Measurements from ENCODE around the gene USP21. TPM values are rescaled to one million over a fixed set of nuclear protein-coding genes. Genes with fewer than 3 reads are reported as not detected.

The USP21 gene, protein sequence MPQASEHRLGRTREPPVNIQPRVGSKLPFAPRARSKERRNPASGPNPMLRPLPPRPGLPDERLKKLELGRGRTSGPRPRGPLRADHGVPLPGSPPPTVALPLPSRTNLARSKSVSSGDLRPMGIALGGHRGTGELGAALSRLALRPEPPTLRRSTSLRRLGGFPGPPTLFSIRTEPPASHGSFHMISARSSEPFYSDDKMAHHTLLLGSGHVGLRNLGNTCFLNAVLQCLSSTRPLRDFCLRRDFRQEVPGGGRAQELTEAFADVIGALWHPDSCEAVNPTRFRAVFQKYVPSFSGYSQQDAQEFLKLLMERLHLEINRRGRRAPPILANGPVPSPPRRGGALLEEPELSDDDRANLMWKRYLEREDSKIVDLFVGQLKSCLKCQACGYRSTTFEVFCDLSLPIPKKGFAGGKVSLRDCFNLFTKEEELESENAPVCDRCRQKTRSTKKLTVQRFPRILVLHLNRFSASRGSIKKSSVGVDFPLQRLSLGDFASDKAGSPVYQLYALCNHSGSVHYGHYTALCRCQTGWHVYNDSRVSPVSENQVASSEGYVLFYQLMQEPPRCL
- polyA plus RNA-seq = 18.3 and 20.2 TPM in 2 replicates
- 19.2 and 19.7 TPM in 2 replicates for polyA minus RNA-seq

DNA sequence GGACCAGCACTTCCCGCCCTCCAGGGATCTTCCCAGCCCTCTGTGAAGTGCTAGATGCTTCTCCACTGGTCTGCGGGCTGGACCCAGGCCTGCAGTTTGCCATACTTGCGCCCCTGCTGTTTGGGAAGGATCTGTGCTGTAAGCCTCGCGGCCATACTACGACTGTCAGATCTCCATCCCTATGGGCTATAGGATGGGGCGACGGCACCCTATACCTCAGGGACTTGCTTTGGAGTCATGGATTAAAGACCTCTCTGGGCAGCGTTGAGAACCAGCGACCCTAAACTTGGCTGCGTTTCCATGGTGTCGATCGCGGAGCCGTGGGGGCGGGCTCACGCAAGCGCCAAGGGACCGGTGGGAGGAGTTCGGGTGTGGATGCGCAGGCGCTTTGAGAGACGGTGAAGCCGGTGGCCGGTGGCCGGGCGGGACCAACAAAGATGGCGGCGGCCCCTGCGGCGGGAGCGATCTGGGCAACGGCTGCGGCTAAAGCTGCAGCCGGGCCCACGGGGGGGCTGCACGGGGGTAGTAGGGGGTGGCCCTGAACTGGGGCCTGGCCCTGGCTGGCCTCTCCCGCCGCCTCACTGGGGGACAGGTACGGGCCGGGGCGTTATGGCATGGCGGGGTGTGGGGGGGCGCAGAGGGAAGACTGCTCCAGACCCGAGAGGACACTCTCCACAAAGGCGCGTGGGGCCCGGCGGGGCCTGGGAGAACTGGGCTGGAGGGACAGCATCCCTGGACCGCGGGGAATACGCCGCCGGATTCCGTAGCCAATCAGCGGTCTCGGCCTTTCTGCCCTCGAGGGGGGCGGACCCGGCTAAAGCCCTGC is at the start of gene USP21:
USP21 (plus strand) TSS at position 414 of the 826 bp plus-strand sequence. CDS start 1,141 bp downstream, outside the sequence.
- peak within 1 kb of the TSS; percentile 87 for H3K27ac ChIP-seq (ENCODE audit: low read length)
- no peaks in the 10 kb centered on the region for H3K36me3 ChIP-seq (ENCODE audit: insufficient read depth, low read length)
- H4K20me1 ChIP-seq (ENCODE audit: insufficient read depth) = no peaks in the 10 kb centered on the region
- peaks cover 11% of the 10 kb centered on the region for H3K79me2 ChIP-seq (replicated peaks; ENCODE audit: insufficient read depth, low read length)
- peak within 1 kb of the TSS; percentile 97 for H3K9ac ChIP-seq (ENCODE audit: low read length)
- peak within 1 kb of the TSS; percentile 98 for H3K4me3 ChIP-seq (ENCODE audit: low read length)
- TF ChIP-seq TAF1 (IDR thresholded peaks at IDR 0.05; ENCODE audit: low read depth) (peak; percentile 98), POLR2AphosphoS5 (IDR thresholded peaks at IDR 0.05) (peak; percentile 89), RAD21 (conservative IDR thresholded peaks at IDR 0.05) (no peak), SMC3 (conservative IDR thresholded peaks at IDR 0.05; ENCODE audit: poor library complexity) (no peak), EP300 (conservative IDR thresholded peaks at IDR 0.05; ENCODE audit: poor library complexity, severe bottlenecking) (peak; percentile 3), EZH2 (IDR thresholded peaks at IDR 0.05; ENCODE audit: borderline replicate concordance, insufficient read depth, low read length, poor library complexity, severe bottlenecking) (no peak), MXI1 (conservative IDR thresholded peaks at IDR 0.05; ENCODE audit: poor library complexity, severe bottlenecking) (peak; percentile 58)
- TF ChIP-seq, protein P1, sequence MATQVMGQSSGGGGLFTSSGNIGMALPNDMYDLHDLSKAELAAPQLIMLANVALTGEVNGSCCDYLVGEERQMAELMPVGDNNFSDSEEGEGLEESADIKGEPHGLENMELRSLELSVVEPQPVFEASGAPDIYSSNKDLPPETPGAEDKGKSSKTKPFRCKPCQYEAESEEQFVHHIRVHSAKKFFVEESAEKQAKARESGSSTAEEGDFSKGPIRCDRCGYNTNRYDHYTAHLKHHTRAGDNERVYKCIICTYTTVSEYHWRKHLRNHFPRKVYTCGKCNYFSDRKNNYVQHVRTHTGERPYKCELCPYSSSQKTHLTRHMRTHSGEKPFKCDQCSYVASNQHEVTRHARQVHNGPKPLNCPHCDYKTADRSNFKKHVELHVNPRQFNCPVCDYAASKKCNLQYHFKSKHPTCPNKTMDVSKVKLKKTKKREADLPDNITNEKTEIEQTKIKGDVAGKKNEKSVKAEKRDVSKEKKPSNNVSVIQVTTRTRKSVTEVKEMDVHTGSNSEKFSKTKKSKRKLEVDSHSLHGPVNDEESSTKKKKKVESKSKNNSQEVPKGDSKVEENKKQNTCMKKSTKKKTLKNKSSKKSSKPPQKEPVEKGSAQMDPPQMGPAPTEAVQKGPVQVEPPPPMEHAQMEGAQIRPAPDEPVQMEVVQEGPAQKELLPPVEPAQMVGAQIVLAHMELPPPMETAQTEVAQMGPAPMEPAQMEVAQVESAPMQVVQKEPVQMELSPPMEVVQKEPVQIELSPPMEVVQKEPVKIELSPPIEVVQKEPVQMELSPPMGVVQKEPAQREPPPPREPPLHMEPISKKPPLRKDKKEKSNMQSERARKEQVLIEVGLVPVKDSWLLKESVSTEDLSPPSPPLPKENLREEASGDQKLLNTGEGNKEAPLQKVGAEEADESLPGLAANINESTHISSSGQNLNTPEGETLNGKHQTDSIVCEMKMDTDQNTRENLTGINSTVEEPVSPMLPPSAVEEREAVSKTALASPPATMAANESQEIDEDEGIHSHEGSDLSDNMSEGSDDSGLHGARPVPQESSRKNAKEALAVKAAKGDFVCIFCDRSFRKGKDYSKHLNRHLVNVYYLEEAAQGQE (IDR thresholded peaks at IDR 0.05; ENCODE audit: borderline replicate concordance) = peak; percentile 90
- TF ChIP-seq, protein P2, sequence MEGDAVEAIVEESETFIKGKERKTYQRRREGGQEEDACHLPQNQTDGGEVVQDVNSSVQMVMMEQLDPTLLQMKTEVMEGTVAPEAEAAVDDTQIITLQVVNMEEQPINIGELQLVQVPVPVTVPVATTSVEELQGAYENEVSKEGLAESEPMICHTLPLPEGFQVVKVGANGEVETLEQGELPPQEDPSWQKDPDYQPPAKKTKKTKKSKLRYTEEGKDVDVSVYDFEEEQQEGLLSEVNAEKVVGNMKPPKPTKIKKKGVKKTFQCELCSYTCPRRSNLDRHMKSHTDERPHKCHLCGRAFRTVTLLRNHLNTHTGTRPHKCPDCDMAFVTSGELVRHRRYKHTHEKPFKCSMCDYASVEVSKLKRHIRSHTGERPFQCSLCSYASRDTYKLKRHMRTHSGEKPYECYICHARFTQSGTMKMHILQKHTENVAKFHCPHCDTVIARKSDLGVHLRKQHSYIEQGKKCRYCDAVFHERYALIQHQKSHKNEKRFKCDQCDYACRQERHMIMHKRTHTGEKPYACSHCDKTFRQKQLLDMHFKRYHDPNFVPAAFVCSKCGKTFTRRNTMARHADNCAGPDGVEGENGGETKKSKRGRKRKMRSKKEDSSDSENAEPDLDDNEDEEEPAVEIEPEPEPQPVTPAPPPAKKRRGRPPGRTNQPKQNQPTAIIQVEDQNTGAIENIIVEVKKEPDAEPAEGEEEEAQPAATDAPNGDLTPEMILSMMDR (IDR thresholded peaks at IDR 0.05; ENCODE audit: poor library complexity, severe bottlenecking) = peak; percentile 55
- peak within 1 kb of the TSS; percentile 98 for H3K4me2 ChIP-seq (ENCODE audit: low read length)
- H2AFZ ChIP-seq (ENCODE audit: low read depth, low read length) = peak within 1 kb of the TSS; percentile 93
- no peaks in the 10 kb centered on the region for H3K9me2 ChIP-seq (ENCODE audit: insufficient read depth, low read length)
- H3K9me3 ChIP-seq (ENCODE audit: low read length) = no peaks in the 10 kb centered on the region
- no peaks in the 10 kb centered on the region for H3K27me3 ChIP-seq (ENCODE audit: insufficient read depth, low read depth, low read length)
- H3F3A ChIP-seq (ENCODE audit: insufficient read depth, low read length, poor library complexity, severe bottlenecking) = no peaks in the 10 kb centered on the region

DNA sequence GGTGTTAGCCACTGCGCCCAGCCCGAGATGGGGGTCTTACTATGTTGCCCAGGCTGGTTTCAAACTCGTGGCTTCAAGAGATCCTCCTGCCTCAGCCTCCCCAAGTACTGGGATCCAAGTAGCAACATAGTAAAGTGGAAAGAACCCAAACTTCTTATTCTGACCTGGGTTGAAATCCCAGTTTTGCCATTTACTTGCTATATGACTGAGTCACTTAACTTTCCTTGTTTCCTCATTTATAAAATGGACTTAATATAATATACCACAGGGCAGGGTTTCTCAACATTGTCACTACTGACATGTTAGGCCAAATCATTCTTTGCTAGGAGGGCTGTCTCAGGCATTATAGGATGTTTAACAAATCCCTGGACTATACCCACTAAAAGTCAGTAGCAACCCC is 48.2 kb upstream of the USP21 start:
- Histone ChIP-seq H3K4me2 (ENCODE audit: low read length) (no peak overlapping the region), H3F3A (ENCODE audit: insufficient read depth, low read length, poor library complexity, severe bottlenecking) (no peaks in the 10 kb centered on the region), H3K36me3 (ENCODE audit: insufficient read depth, low read length) (no peaks in the 10 kb centered on the region), H3K27me3 (ENCODE audit: insufficient read depth, low read depth, low read length) (no peaks in the 10 kb centered on the region), H4K20me1 (ENCODE audit: insufficient read depth) (no peaks in the 10 kb centered on the region), H3K9ac (ENCODE audit: low read length) (no peak overlapping the region), H3K9me2 (ENCODE audit: insufficient read depth, low read length) (no peaks in the 10 kb centered on the region), H2AFZ (ENCODE audit: low read depth, low read length) (no peak overlapping the region), H3K4me3 (ENCODE audit: low read length) (no peak overlapping the region), H3K27ac (ENCODE audit: low read length) (no peak overlapping the region), H3K79me2 (replicated peaks; ENCODE audit: insufficient read depth, low read length) (peaks cover 42% of the 10 kb centered on the region), H3K9me3 (ENCODE audit: low read length) (no peaks in the 10 kb centered on the region)
- TF ChIP-seq POLR2AphosphoS5 (IDR thresholded peaks at IDR 0.05) (no peak), TAF1 (IDR thresholded peaks at IDR 0.05; ENCODE audit: low read depth) (no peak)

Data from neural cell (in vitro differentiated cells).